KG1 (cell line): Measurements from ENCODE around the gene MSRB1.
"Not testable (repeated sequence)": the region's sequence is repeated elsewhere in the genome, so short reads cannot be mapped to it uniquely, and the experiment has no call there.

Experiments
- DNase-seq: peaks from one replicate; lab custom pipeline; 2025; lab: John Stamatoyannopoulos, UW

Gene MSRB1

GRCh38 chr16:1938910-1939309, 4.1 kb downstream of the MSRB1 start:
- DNase-seq = no peak

- no peak for DNase-seq
Observed at GRCh38 chr16:1938316-1938715, 4.7 kb downstream of the MSRB1 start.

DNA sequence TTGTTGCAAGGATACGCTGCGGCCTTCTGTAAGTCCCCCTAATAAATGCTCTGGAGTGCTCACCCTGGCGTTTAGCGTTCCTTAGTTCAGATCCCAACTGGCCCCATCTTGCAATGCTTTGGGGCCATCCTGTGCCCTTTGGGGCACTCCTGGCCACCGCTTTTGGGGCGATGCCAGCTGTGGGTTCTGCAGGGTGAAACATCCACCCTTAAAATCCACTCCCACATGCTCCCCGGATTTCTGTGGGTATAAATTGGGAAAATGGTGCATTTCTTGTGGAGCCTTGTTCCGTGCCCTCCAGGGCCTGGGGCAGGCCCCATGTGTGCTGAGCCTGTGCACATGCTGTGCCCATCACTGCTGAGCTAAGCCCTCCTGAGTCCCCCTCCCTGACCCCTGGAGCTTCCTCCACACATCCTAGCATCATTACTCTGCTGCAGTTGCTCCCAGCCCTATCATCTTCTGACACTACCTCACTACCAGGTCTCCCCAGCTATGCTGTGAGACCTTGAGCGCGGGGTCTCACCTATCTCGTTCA, 6.0 kb downstream of the MSRB1 start:
- DNase-seq = no peak

DNA sequence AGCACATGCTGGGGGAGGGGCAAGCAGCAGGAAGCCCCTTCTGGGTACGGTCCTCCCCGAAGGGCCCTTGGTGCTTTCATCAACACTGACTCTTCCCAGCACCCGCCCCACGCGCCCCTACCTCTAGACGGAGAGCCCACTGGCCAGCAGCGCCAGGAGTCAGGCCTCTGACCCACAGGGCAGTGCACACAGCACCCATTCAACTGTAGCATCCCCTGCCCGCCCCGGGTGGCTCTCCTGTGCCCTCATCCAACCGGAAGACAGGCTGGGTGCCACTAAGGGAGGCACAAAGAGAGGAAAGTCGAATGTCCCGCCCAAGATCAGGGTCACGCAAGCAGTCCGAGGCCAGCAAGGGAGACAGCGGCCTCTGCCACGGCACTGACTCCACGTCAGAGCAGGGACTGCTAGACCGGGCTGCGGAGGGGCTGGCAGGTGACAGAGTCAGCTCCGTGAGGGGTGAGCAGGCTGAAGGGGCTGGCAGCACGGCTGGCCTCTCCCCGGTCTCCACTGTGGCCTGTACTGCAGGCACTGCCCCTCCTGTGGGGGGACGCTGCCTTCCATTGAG, 9.8 kb downstream of the MSRB1 start:
- DNase-seq = no peak

DNA sequence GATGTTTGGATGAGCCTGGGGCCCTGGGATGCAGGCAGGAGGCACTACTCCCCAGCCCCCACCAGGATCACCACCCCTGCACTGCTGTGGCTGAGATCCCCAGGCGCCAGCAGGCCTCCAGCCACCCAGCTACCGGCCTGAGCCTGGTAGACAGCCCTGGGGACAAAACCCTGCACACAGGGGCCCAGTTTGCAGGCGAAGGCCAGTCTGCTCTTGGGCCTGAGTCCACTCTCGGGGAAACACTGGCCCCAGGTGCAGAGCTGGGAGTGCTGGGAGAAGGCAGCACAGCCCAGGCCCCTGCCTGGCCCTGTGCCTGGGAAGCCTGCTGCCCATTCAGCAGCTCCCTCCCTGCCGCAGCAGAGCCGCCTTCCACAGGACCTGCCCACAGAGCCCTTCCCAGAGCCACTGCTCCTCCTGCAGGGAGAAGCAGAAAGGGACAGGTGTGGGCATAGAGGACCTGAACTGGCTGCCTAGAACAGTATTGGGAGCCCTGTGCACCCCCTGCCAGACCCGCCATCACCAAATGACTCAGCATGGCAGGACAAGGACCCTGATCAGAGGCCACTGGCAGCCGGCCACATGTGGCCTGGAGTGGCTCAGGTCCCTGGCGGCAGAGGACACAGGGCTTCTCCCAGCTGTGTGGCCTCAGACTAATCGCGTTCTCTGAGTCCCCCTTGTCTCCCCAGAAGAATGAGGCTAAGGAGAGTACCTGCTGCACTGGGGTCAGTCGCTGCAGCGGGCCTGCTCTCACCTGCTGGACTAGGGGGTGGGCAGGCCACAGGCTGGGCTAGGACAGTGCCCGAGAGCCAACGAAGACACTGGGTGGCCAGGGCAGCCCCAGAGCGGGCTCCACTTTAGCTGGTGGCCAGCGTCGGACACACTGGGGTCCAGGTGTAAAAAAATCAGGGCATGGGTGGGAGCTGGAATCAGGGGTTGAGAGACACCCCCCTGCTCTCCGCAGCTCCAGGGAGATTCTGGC, 10.7 kb downstream of the MSRB1 start:
- no peak for DNase-seq

GRCh38 chr16:1930338-1930720, 12.7 kb downstream of the MSRB1 start:
- DNase-seq = no peak

GRCh38 chr16:1929578-1930337, 13.2 kb downstream of the MSRB1 start:
- peak; percentile 78 for DNase-seq

DNA sequence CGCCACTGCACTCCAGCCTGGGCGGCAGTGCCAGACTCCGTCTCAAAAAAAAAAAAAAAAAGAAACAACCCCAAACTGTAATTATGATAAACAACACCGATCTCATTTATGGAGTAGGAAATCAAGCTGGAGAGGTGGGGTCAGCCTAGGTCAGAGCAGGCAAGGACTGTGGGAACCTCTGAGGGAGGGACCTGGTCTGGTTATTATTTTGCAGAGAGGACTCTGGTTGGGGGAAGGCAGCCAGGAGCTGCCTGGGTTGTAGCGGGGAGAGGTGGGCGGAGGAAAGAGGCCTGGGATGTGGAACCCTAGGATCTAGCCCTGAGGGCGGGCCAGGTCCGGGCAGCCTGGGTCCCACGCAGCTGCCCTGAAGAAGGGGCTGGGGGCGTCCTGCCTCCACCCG, 13.9 kb downstream of the MSRB1 start:
- no peak for DNase-seq

DNA sequence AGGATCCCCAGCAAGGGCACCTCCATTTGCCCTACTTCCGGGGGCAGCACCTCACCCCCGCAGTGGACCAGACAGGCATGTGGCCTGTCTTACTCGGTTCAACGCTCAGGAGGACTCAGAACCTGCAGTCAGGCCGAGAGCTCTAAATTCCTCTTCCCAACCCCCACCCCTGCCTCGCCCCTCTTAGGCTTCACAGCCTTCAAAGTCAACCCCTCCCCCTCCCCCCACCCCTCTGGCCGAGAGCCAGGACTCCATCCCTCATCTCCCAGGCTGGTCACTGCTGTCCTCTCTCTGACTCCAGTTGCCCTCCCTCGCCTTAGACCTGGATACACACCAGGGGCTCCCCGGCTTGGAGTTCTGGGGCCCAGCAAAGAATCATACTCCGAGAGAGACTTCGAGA, 16.7 kb downstream of the MSRB1 start:
- DNase-seq = no peak

DNA sequence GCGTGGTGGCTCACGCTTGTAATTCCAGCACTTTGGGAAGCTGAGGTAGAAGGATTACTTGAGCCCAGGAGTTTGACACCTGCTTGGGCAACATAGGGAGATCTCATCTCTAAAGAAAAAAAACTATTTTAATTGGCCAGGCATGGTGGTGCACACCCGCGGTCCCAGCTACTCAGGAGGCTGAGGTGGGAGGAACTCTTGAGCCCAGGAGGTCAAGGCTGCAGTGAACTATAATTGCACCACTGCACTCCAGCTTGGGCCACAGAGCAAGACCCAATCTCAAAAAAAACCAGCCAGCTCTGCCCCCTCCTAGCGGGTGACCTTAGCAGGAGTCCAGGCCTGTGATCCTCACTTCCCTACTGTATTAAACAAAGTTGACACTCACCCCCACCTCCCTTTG, 18.9 kb downstream of the MSRB1 start:
- no peak for DNase-seq

GRCh38 chr16:1923299-1924034, 19.5 kb downstream of the MSRB1 start:
- DNase-seq = no peak

DNA sequence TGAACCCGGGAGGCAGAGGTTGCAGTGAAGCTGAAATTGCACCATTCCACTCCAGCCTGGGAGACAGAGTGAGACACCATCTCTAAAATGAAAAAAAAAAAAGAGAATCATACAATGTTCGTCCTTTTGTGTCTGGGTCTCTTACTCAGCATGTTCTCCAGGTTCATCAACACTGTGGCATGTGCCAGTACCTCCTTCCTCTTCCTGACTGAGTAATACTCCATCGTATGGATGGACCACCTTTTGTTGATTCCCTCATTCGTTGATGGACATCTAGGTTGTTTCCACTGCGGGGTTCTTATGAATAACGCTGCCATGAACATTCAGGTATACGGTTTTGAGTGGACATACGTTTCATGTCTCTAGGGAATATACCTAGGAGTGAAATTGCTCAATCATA, 20.6 kb downstream of the MSRB1 start:
- no peak for DNase-seq

DNA sequence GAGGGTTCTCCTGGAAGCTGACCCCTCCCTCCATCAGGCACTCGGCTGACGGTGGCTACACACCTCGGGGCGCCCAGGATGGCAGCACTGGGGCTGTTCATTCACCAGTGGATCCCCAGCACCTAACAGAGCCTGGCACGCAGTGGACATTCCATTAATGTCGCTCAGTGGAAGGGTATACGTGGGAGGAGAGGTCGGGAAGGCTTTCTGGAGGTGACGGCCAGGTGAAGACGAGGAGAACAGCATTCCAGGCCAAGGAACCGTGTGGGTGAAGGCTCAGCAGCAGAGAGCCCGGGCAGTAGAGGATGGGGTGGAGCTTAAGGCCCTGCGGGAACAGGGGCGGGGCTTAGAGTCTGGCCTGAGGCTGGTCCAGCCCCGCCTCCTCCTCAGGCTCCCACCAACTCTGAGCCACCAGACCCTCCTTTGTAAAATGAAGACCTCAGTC, 22.2 kb downstream of the MSRB1 start:
- DNase-seq = no peak

GRCh38 chr16:1920122-1920521, 22.9 kb downstream of the MSRB1 start:
- not testable (repeated sequence) for DNase-seq

DNA sequence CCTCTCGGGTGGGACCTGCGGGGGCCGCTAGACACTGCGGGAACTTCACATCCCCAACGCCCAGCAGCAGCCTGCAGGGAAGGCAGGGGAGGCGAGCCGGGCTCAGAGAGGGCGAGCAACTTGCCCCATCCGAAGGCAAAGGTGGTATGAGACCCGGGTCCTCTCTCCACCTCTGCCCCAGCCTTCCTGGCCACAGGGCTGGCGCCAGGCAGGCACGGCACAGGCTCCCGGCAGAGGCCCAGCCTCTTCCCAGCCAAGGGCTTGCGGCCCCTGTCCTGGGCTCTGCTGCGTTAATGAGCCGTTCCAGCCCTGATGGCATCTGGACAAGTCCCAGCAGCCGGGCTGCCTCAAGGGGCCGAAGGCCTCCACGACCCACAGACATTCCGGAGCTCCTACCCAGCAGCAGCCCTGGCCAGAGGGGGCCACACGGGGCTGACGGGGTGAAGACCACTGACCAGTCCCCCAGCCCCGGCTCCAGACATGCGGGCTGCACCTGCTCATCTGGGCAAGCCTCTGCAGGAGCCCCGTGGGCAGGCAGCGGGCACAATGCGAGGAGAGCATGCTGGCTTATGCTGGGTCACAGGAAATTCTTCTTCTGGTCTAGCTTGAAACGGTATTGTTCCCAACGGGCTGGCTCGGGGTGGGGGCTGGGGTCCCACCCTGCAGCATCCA, 23.5 kb downstream of the MSRB1 start:
- no peak for DNase-seq

GRCh38 chr16:1918351-1919326, 24.4 kb downstream of the MSRB1 start, which contains the start of gene HS3ST6:
TSS of gene HS3ST6 (minus strand) at chr16:1918415. CDS start at chr16:1918323, 92 bp downstream.
- no peak for DNase-seq

- no peak for DNase-seq
Observed at GRCh38 chr16:1917665-1918350, 25.2 kb downstream of the MSRB1 start.

GRCh38 chr16:1917056-1917664, 25.8 kb downstream of the MSRB1 start:
- DNase-seq = no peak

- no peak for DNase-seq
Observed at GRCh38 chr16:1916640-1916990, 26.4 kb downstream of the MSRB1 start.
